Measurements from ENCODE around the gene ARAF. TPM values are rescaled to one million over a fixed set of nuclear protein-coding genes. Genes with fewer than 3 reads are reported as not detected.

Gene ARAF
- total and polyA plus RNA-seq, 2 of the 8 experiments (the other 6 are each of a cell fraction or from before 2014, with no cell fraction given), result 39.0 to 45.2 TPM

DNA sequence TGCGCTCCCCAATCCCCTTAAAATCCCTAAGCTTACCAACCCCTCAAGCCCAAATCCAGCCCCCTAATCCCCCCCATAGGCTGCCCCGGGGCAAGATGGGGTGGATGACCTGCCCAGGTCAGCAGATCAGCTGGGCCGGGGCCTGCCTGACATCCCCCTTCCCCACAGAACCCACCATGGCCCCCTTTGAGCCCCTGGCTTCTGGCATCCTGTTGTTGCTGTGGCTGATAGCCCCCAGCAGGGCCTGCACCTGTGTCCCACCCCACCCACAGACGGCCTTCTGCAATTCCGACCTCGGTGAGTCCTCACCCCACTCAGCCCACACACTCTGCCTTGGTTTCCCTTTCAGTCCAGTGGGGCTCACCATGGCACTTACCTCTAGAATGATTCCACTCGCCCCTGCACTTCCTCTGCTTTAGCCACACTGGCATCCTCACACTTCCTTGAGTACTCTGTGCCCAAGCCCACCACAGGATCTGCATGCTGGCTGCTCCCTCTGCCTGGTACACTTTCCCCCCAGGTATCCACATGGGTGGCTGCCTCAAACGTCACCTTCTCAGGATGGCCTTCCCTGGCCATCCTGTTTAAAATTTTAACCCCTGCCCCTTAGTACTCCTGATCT is 22.3 kb downstream of the ARAF start (continued):
- TF ChIP-seq CHD7 (IDR thresholded peaks at IDR 0.05; ENCODE audit: insufficient replicate concordance, low read length) (no peak), POLR2AphosphoS5 (IDR thresholded peaks at IDR 0.05; ENCODE audit: low read depth, low read length) (no peak), SP1 (IDR thresholded peaks at IDR 0.05; ENCODE audit: low read depth, low read length) (no peak), PHF8 (conservative IDR thresholded peaks at IDR 0.05; ENCODE audit: low read depth, low read length) (no peak), MAFK (IDR thresholded peaks at IDR 0.05; ENCODE audit: low read depth, low read length) (no peak), RBBP5 (IDR thresholded peaks at IDR 0.05; ENCODE audit: borderline replicate concordance, low read depth, low read length) (no peak), ATF2 (IDR thresholded peaks at IDR 0.05; ENCODE audit: low read length) (no peak), CBX5 (IDR thresholded peaks at IDR 0.05; ENCODE audit: low read depth, low read length) (no peak), SUZ12 (IDR thresholded peaks at IDR 0.05; ENCODE audit: low read length) (no peak)

All from H1 (cell line).